HG03460 (cell line): ENCODE results near the gene TNPO3.

Experiments
- ATAC-seq: cut with Tn5 transposase; IDR thresholded peaks from one replicate; pipeline ENCODE4 v1.9.1; 2021; ENCODE audit not compliant: unreplicated experiment

TNPO3 gene

DNA sequence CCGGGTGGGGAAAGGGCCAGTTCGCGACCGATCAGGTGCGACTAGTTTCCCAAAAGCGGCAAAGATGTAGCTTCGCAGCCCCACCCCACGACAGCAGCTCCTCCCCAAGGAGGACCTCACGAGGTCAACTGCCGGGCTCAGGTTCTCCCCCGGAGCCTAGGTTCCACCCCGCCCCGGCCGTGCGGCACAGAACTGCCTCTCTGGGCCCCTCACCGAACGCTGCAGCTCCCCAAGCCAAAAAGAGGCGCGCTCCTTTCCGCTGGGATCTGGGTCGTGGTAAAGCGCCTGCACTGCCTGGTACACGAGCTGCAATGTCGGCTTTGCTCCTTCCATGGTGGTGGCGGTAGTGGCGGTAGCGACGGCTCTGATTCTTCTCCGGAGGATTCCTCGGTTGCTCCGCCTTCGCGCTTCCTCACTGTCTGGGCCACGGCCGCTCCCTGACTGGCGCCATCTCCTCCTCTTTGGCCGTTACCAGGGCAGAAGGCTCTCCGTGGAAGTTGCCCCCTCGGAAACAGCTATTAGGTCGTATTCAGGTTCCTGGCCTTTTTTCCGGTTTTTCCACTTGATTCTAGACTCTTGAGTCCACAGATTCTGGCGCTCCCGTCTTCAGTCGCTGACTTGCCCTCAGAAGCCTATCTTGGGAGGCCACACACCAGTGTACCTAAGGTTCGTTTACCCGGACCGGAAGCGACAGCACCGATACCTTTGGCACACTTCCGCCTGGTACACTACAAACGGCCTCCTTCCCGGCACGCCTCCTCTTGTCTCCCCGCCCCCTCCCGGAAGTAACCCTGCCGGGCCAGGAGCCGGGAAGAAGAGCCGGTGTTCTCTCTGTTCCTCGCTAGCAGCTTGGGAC, at the start of gene TNPO3:
Gene TNPO3 (minus strand): TSS at position 674 of the 856 bp plus-strand sequence. CDS start 341 bp downstream, at position 333.
- peak; percentile 82 for ATAC-seq

DNA sequence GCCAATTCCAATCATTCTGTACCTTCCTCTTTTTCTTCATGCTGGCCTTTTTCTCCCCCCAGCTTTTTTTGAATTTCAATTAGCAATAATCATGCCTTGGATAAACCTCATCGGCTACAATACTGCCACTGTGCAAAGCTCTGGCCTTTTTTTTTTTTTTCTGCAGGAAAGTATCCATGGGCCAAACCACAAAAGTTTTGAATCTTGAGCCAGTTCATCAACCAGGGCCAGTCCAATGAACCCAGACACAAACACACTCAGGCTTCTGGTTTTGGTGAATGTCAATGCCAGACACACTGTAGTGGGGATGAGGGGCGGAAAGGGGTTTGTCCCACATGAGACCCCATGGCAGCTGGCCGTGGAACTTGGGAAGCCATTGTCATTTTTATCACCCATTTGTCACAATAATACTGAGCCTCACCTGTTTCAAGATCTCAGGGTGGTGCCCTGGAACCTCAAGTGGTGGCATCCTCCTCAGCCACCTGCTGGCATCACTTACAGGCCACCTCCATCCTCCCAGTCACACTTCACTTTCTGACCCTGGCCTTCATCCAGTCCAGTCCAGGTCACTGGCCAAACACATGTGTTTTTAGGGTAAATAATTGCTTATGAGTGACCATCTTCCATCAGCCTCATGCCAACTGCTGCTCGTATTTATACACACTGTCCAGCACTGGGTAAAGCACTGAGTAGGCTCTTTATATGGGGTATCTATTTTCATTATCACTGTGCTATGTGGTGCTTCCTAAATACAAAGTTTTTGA, 48.8 kb upstream of the TNPO3 start:
- ATAC-seq: no peak

DNA sequence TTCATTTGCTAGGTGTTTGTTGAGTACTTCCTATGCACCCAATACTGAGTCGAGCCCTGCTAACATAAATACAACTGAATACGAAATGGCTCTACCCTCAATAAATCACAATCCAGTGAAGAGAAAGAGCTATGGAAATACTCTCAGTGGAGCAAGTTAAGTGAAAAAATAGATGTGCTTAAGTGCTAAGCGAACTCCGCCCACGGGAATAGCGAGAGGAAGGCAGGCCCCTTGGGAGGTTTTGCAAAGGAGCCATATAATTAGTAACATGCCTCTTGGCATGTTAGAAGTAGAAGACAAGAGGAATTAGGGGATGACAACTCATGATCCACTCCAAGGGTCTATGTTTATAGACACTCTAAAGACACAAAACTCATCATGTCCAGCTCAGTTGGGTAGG, 46.8 kb upstream of the TNPO3 start:
- ATAC-seq: no peak

DNA sequence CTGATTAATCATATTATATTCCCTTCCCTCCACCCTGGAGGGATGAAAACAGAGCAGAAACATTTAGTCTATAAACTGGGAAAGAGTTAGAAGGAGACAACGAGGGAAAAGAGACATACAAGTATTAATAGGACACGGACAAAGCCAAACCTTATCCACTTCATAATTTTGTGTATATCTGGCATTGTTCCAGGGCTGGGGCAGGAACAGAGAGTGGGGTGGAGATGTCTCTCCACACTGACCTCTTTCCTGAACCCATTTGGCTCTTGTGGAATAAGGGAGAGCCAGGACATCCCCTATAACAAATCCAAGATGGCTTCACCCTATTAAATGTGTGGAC, 45.9 kb upstream of the TNPO3 start:
- no peak for ATAC-seq

DNA sequence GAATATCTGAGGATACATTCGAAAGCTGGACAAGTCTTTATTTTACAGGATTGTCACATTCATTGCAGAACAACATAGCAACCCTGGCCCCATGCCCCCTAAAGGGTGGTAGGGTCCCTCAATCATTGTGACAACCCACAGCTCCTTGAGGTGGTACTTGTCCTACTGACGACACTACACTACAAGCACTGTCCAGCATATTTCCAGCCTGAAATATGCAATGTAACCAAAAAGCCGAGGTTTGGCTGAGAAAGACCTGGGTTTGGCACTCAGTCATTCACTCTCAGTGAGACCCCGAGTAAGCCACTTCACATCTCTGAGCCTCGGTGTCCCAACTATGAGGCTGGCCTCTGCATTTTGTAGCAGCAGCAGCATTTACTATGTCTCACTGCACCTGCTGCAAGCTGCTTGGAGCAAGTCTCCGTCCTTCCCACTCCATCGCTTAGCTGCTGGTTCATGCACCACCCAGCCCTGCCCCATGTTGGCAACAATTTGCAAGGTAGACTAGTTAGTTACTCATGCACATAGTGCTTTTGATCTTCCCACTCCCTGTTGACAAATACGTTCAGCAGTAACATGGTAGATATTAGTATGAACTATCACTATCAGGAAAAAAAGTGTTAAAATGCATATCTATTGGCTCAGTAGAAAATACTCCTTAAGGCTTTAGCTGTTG, 43.6 kb upstream of the TNPO3 start:
- no peak for ATAC-seq

DNA sequence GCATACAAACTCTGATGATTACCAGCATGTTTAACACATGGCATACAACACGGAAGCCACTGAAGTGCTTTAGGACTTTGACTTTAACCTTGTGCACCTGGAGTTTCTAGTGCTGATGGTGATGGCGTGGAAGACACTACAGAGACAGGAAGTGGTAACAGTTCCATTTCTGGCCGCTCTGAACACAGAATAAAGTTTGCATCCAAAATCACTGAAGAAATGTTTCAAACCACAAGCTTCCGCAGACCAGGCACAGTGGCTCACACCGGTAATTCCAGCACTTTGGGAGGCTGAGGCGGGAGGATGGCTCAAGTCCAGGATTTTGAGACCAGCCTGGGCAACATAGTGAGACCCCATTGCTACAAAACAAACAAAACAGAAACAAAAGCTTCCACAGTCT, 40.3 kb upstream of the TNPO3 start:
- peak; percentile 83 for ATAC-seq

DNA sequence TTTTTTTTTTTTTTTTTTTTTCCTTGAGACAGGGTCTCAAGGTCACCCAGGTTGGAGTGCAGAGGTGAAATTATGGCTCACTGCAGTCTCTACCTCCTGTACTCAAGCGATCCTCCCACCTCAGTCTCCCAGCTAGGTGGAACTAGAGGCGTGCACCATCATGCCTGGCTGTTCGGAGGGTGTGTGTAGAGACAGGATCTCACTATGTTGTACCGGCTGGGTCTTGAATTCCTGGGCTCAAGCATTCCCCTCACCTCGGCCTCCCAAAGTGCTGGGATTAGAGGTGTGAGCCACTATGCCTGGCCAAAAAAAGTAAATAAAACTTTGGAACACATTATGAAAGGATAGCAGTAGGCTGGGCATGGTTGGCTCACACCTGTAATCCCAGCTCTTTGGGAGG, 39.6 kb upstream of the TNPO3 start:
- no peak for ATAC-seq

DNA sequence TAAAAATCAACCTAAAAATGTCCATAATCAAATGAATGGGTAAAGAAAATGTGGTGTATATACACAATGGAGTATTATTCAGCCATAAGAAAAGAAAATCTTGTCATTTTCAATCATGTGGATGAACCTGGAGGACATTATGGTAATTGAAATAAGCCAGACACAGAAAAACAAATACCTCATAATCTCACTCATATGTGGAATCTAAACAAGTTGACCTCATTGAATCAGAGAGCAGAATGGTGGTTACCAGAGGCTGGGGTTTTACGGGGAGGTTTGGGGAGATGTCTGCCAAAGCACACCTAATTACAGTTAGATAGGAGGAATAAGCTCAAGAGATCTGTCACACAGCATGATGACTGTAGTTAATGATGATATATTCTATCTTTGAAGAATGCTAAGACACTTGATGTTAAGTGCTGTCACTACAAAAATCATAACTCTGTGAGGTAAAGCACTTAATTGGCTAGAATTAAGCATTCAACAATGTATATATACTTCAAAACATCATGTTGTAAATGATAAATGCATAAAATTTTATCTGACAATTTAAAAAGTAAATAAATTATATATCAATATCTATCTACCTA, 39.1 kb upstream of the TNPO3 start:
- no peak for ATAC-seq

DNA sequence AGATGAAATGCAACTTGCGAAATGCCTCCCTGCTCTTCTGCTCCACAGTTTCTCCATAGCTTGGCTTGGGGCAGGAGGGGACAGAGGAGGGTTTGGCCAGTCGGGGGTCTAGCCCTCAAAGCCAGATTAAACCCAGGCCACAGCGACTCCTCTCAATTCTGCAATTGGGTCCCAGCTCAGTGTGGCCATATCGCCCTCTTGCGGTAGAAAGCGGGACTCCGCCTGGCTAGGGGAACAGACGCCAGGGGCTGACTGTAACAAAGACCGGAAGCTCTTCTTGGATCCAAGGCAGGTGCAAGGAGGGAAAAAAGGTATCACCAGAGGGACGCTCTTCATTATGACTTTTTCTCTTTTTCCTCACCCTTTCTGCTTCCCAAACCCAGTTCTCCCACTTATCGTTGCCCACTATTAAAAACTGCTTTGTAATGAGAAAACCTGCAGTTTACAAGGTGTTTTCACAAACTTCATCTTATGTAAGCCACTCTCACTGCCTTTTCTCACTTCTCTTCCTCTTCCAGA, 36.6 kb upstream of the TNPO3 start:
- ATAC-seq: peak; percentile 51

DNA sequence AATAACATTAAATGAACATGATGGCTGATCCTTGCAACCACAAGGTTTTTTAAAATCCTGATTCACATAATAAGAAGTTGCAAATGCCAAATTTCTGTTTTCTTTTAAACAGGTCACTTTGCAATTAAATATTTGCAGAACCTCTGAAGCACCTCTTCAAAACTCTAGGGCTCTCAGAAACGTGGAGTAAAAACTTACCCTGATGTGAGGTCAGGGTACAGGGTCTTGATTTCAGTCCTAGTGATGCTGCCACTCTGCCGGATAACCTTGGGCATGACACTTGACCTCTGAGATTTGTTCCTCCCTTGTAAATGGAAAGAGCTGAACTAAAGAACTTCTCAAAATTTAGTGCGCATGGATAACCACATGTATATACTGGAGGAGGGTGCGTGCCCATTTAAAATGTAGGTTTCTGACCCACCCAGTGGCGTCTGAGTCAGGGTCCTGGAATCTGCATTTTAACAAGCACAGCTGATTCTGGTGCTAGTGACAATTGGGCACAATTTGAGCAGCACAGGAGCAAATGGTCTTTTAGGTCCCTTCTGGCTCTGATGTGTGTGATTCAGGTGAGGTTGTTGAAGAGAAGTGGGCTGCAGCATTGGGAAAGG, 35.5 kb upstream of the TNPO3 start:
- no peak for ATAC-seq

DNA sequence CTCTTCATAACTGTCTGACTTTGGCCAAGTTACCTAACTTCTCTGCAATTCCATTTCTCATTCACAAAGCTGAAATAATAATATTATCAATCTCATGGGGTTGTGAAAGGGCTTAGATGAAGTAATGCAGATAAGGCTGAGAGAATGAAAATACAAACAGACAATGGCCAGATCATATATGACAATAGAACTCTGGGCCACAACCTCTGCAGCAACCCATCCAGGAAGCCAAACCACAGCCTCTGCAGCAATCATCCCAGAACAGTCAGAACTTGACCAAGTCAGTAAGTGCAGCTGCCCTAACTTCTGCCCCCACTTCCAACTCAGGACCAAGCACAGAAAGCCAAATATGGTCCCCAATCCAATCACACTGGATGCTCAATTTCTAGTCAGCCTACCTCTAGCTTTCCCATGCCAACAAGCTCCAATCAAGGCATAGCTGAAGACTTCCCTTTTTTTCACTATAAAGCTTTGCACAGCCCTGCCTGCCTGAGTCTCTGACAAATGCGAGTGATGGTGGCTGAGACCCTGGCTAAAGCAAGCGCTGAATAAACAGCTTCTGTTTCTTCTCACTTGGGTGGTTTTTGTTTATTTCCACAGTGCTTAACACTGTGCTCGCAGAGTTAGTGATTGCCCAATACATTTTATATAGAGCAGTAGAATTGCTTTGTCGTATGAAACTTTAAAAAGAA, 34.8 kb upstream of the TNPO3 start:
- peak; percentile 69 for ATAC-seq

DNA sequence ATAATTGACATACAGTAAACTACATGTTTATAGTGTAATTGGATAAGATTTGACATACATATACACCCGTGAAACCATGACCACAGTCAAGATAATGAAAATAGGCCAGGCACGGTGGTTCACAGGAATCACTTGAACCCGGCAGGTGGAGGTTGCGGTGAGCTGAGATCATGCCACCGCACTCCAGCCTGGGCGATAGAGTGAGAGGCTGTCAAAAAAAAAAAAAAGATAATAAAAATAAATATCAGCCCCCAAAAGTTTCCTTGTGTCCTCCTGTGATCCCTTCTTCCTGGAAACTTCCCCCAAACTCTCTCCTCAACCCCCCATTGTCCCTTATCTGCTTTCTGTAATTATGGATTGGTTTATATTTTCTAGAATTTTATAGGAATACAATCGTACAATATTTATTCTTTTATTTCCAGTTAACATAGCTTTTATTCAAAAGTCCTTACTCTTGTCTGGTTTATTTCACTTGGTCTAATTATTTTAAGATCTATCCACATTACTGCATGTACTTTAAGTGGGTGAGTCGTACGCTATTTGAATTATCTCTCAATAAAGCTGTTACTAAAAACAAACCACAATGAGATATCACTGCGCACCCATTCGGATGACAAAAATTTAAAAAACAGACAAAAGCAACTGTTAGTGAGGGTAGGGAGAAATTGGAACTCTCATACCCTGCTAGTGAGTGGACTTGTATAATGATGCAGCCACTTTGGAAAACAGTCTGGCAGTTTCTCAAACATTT, 30.1 kb upstream of the TNPO3 start:
- ATAC-seq: no peak

DNA sequence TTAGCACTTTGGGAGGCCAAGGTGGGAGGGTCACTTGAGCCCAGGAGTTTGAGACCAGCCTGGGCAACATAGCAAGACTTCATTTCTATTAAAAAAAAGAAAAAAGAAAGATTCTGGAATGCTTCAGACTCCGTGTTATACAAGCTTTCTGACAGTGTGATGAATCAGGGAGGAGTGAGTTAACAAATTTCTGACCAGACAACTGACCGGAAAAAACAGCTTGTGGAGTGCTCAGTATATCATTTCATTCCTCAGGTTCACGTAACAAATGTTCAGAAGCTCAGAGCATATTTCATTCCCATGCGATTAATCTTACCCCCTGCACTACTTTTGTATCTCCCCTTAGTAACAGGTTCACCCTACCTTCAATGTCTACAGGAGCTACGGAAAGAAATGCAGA, 28.6 kb upstream of the TNPO3 start:
- no peak for ATAC-seq

DNA sequence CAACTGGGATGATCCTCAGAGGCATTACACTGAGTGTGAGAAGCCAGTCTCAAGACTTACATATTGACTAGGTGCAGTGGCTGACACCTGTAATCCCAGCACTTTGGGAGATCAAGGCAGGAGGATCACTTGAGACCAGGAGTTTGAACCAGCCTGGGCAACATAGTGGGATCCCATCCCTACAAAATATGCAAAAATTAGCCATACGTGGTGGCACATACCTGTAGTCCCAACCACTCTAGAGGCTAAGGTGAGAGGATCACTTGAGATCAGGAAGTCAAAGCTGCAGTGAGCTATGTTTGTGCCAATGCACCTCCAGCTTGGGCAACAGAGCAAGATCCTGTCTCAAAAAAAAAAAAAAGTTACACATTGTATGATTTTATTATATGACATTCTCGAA, 23.5 kb upstream of the TNPO3 start:
- ATAC-seq: no peak

DNA sequence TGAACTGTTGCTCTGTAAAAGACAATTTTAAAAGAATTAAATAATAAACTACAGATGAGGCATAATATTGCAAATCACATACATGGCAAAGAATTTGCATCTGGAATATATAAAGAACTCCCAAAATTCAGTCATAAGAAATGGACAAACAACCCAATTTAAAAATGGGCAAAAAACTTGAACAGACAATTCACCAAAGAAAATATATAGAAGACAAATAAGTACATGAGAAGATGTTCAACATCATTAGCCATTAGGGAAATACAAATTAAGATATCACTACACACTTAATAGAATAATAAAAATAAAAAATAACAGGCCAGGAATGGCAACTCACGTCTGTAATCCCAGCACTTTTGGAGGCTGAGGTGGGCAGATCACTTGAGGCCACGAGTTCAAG, 22.0 kb upstream of the TNPO3 start:
- ATAC-seq: no peak

DNA sequence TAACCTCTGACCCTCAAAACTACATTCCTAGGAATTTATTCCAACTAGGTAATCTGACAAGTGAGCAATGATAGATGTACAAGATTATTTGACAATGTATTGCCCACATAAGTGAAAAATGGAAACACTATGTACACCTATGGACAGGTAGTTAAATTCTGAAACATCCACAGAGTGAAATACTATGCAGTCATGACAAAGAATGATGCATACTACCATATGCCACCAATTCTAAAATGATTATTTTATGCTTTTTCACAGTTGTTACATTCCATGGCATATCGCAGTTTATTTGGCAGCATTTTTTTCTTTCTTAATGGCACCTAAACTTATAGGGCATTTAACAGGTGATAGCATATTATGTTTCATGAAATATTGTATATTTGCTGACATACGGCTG, 20.1 kb upstream of the TNPO3 start:
- ATAC-seq: no peak

DNA sequence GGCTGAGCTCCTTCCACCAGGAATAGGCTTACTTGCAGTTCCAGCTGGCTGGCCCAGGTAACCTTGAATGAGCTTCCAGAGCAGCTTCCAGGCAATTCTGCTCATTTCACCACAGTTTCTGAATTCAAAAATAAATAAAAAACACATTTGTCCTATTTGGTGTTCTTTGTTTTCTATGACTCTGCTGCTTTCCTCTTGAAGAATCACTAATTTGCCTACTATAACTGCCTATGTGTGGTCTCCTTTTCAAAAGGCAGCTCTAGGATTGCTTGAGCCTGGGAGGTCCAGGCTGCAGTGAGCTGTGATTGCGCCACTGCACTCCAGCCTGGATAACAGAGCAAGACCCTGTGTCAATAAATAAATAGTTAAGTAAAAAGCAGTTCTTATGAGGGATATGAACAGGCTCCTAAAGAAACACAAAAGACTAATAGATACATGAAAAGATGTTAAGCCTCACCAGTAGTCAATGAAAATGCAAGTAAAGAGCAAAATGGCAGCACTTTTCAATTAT, 19.5 kb upstream of the TNPO3 start:
- ATAC-seq: no peak

DNA sequence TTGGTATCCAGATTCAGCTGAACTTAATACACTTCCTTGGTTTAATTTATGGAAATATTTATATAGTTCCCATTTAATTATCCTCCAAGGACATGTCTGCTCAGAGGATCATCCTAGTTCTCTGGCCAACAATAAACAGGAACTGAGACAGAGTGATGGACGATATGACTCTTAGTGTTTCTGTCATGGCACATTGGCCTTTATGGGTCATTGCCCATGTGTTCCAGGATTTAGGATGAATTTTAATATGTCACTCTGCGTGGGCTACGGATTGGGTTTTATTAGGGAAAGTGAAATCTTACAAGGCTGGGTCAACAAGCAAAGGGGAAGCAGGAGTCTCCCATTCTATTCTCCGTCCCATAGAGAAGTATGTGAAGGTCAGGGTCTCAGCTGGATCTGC, 18.8 kb upstream of the TNPO3 start:
- no peak for ATAC-seq

DNA sequence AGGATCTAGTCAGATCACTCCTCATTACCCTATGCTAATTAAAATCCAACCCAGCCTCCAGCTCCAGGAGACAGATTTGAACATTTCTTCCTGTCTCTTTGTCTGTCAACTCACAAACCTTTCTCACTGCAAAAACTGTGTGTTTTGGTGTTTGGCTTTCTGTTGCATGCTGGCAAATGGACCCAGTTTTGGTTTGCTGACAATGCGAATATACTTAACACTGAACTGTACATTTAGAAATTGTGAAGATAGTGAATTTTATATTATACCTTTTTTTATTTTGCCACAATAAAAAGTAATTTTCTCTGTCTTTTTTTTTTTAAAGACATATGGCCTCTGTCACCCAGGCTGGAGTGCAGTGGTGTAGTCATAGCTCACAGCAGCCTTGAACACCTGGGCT, 18.3 kb upstream of the TNPO3 start:
- no peak for ATAC-seq
